Measurements from ENCODE around the gene PAF1. TPM values are rescaled to one million over a fixed set of nuclear protein-coding genes. Genes with fewer than 3 reads are reported as not detected.

PAF1 gene
- 21.1 and 27.7 TPM in 2 replicates for total RNA-seq (2014; rRNA removed; shearing (Covaris generic))
- 20.1 and 20.5 TPM in 2 replicates for polyA plus RNA-seq (2014; cell fraction: nucleus; rRNA removed)

- peak; percentile 99 for DNase-seq (ENCODE audit: extremely low read depth, low read depth)
These were observed at the start of gene PAF1, which contains the start of gene MED29 for GRCh38 chr19:39390751-39391437. Gene PAF1, minus strand, starts transcription at chr19:39391106. Its CDS starts 242 bp downstream, at chr19:39390864. Gene MED29, plus strand, starts transcription at chr19:39391378. Its CDS starts 45 bp downstream, at chr19:39391423.

- no peak for DNase-seq (ENCODE audit: extremely low read depth, low read depth)
These were observed 47.5 kb upstream of the PAF1 start for GRCh38 chr19:39438270-39438934.

GRCh38 chr19:39436350-39436716 lies 45.4 kb upstream of the PAF1 start:
- DNase-seq (ENCODE audit: extremely low read depth, low read depth) = no peak

- peak; percentile 95 for DNase-seq (ENCODE audit: extremely low read depth, low read depth)
These were observed 44.8 kb upstream of the PAF1 start, which contains the start of gene RPS16 for GRCh38 chr19:39435499-39436349. Gene RPS16, minus strand, starts transcription at chr19:39435949. Its CDS starts 54 bp downstream, at chr19:39435895.

- DNase-seq (ENCODE audit: extremely low read depth, low read depth) = no peak
These were observed 43.5 kb upstream of the PAF1 start for GRCh38 chr19:39434123-39435076.

DNA sequence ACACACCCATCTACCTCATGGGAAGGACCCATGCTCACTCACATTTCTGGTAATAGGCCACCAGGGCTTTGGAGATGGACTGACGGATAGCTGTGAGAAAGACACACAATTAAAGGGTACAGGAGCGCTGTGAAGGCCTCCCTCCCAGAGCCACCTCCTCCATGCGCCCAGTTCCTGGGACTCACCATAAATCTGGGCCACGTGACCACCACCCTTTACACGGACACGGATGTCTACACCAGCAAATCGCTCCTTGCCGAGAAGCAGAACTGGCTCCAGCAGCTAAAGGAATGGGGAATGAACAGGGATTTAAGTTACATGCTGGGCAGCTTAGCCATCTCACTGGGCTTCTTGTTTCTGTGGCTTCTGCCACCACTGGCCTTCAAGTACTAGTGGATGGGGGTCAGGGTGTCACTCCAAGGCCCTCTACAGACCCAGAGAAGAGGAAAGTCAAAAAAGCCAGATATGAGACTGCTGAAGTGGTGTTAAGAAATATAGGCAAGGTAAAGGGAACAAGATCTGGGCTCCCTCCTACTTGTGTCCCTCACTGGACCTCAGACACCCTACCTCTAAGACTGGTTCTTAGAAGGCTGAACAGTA lies 42.7 kb upstream of the PAF1 start:
- no peak for DNase-seq (ENCODE audit: extremely low read depth, low read depth)

GRCh38 chr19:39432677-39433025 lies 41.7 kb upstream of the PAF1 start:
- no peak for DNase-seq (ENCODE audit: extremely low read depth, low read depth)

GRCh38 chr19:39430675-39431593 lies 40.0 kb upstream of the PAF1 start:
- peak; percentile 96 for DNase-seq (ENCODE audit: extremely low read depth, low read depth)

DNA sequence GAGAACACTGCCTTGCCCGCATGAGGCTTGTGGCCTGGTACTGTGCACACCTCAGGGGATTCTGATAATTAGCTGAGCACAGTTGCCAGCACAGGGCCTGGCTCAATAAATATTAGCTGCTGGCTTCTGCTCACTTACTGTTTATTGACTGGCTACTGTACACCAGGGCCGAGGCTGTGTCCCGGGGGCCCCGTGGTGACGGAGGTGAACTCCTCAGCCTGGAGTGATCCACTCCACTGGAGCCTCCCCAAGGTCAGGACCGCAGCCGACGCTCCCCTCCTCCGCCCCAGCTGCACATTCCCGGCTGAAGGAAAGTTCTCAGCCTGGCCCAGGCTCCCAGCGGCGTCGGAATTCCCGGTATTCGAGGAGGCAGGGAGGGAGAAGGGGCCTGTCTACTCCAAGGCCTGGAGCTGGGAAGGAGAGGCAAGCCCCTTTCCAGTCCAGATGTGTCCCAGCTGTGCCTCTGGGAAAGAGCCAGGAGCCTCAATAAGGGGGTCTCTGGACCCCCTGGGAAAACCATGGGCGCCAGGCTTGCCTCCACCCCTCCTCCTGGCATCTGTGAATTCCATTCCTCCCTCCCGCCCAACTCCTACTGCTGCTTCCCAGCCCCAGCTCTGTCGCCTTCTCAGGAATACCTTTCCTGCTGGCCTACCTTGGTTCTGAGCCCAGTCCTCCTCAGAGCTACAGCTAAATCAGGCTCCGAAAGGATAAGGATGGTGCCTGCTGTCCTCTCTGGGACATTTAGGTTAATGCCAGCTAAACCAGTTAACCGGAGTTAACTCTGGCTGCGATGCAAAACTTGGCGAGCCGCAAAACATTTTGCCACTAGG lies 37.6 kb upstream of the PAF1 start:
- no peak for DNase-seq (ENCODE audit: extremely low read depth, low read depth)

DNA sequence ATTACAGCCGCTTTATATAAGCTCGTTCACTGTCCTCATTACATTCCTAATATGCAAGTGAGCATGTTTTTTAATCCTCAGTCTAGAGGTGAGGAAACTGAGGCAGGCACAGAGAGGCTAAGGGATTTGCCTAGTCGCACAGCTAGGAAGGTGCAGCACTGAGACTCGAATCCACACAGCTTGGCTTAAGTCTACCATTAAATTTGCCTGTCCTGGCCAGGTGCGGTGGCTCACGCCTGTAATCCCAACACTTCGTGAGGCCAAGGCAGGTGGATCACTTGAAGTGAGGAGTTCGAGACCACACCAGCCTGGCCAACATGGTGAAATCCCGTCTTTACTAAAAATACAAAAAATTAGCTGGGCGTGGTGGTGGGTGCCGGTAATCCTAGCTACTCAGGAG lies 36.8 kb upstream of the PAF1 start:
- no peak for DNase-seq (ENCODE audit: extremely low read depth, low read depth)

- no peak for DNase-seq (ENCODE audit: extremely low read depth, low read depth)
These were observed 35.3 kb upstream of the PAF1 start for GRCh38 chr19:39426170-39426569.

- no peak for DNase-seq (ENCODE audit: extremely low read depth, low read depth)
These were observed 34.8 kb upstream of the PAF1 start for GRCh38 chr19:39425744-39426143.

DNA sequence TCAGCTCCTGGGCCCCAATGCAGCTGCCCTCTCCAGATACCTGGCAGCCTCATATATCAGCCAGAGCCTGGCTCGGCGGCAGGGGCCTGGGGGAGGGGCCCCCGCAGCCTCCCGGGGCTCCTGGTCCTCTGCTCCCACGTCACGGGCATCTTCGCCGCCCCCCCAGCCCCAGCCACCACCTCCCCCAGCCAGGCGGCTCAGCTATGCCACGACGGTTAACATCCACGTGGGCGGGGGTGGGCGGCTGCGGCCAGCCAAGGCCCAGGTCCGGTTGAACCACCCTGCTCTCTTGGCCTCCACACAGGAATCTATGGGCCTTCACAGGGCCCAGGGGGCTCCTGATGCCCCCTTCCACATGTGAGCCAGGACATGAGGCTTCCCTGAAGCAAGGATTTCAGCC lies 34.0 kb upstream of the PAF1 start:
- no peak for DNase-seq (ENCODE audit: extremely low read depth, low read depth)

- no peak for DNase-seq (ENCODE audit: extremely low read depth, low read depth)
These were observed 32.6 kb upstream of the PAF1 start for GRCh38 chr19:39423258-39424086.

- DNase-seq (ENCODE audit: extremely low read depth, low read depth) = no peak
These were observed 31.1 kb upstream of the PAF1 start for GRCh38 chr19:39422020-39422419.

DNA sequence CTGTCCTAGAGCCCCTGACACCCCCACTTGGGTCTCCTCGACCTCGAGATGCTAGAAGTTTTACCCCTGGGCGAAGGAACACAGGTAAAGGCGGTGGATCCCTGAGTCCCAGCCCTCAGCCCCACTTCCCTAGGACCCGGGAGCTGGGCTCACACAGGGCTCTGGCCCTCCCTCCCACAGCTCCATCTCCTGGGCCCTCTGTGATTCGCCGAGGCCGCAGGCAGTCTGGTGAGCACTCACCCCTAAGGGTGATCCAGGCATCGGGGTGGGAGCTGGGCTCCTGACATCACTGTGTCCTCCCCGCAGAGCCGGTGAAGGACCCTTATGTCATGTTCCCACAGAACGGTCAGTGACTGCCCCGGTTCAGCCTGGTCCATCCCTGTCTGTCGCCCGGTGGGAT lies 29.9 kb upstream of the PAF1 start:
- DNase-seq (ENCODE audit: extremely low read depth, low read depth) = no peak

DNA sequence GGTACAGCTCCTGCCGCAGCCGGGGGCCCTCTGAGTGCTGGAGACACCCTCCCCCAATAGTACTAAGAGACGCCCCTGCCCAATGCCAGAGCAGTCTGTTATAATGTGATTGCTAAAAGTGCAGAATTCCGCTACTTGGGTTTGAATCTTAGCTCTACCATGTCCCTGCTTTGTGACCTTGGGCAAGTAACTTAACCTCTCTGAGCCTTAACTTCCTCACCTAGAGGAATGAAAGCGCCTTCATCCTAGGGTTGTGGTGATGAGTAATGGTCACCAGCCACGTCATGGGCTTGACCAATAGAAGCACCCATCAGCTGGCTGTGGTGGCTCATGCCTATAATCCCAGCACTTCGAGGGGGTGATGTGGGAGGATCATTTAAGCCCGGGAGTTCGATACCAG lies 28.1 kb upstream of the PAF1 start:
- no peak for DNase-seq (ENCODE audit: extremely low read depth, low read depth)
